H9 (cell line): Measurements from ENCODE around the gene PPARG. TPM values are rescaled to one million over a fixed set of nuclear protein-coding genes. Genes with fewer than 3 reads are reported as not detected.
"Not testable (repeated sequence)": the region's sequence is repeated elsewhere in the genome, so short reads cannot be mapped to it uniquely, and the experiment has no call there.

Source experiments
- DNase-seq: peaks from one replicate; pipeline ENCODE4 v3.0.0-alpha.2; 2017
- H2AFZ ChIP-seq: one replicate; pipeline ENCODE4 v1.6.1; 2013; ENCODE audit warnings: mild to moderate bottlenecking, low read length, control low read depth, moderate library complexity
- H2AK5ac ChIP-seq: 2 replicates; pipeline ENCODE4 v1.6.1; 2013; ENCODE audit warnings: low read length, control low read depth, mixed read lengths; ENCODE audit not compliant: insufficient read length
- H2BK120ac ChIP-seq: one replicate; pipeline ENCODE4 v1.6.1; 2013; ENCODE audit warnings: low read depth, mild to moderate bottlenecking, low read length, control low read depth, inconsistent platforms; ENCODE audit not compliant: poor library complexity, severe bottlenecking
- H2BK12ac ChIP-seq: 2 replicates; pipeline ENCODE4 v1.6.1; 2013; ENCODE audit warnings: low read length, control low read depth, mixed read lengths, low read depth; ENCODE audit not compliant: insufficient read length
- H2BK15ac ChIP-seq: 2 replicates; pipeline ENCODE4 v1.6.1; 2013; ENCODE audit warnings: low read depth, low read length, control low read depth
- H2BK20ac ChIP-seq: one replicate; pipeline ENCODE4 v1.6.1; 2013; ENCODE audit warnings: low read depth, mild to moderate bottlenecking, low read length, control low read depth, inconsistent platforms; ENCODE audit not compliant: poor library complexity, severe bottlenecking
- H2BK5ac ChIP-seq: 2 replicates; pipeline ENCODE4 v1.6.1; 2013; ENCODE audit warnings: low read length, control low read depth, mixed read lengths; ENCODE audit not compliant: insufficient read length
- H3K14ac ChIP-seq: 2 replicates; pipeline ENCODE4 v1.6.1; 2013; ENCODE audit warnings: low read length, control low read depth; ENCODE audit not compliant: insufficient read depth
- H3K18ac ChIP-seq: 2 replicates; pipeline ENCODE4 v1.6.1; 2013; ENCODE audit warnings: low read depth, mild to moderate bottlenecking, mixed read lengths, low read length, control low read depth; ENCODE audit not compliant: insufficient read length
- H3K23ac ChIP-seq: 2 replicates; pipeline ENCODE4 v1.6.1; 2013; ENCODE audit warnings: low read length, control low read depth, mixed read lengths, low read depth; ENCODE audit not compliant: insufficient read length
- H3K23me2 ChIP-seq: 2 replicates; pipeline ENCODE4 v1.6.1; 2013; ENCODE audit warnings: low read depth, mild to moderate bottlenecking, mixed read lengths, low read length, control low read depth; ENCODE audit not compliant: insufficient read length, poor library complexity, severe bottlenecking
- H3K27ac ChIP-seq: 2 replicates; pipeline ENCODE4 v1.5.1; 2013; ENCODE audit warnings: low read length, control low read depth, mixed read lengths, low read depth; ENCODE audit not compliant: insufficient read length
- H3K27me3 ChIP-seq: 2 replicates; pipeline ENCODE4 v1.6.1; 2013; ENCODE audit warnings: low read length, control low read depth, inconsistent platforms; ENCODE audit not compliant: insufficient read depth
- H3K4ac ChIP-seq: 2 replicates; pipeline ENCODE4 v1.6.1; 2013; ENCODE audit warnings: low read depth, mild to moderate bottlenecking, control low read depth, inconsistent platforms, low read length, moderate library complexity
- H3K4me1 ChIP-seq: 2 replicates; pipeline ENCODE4 v1.6.1; 2013; ENCODE audit warnings: low read length, control low read depth, inconsistent platforms; ENCODE audit not compliant: insufficient read depth
- H3K4me2 ChIP-seq: 2 replicates; pipeline ENCODE4 v1.6.1; 2013; ENCODE audit warnings: low read length, control low read depth, mixed read lengths; ENCODE audit not compliant: insufficient read length, insufficient read depth
- H3K56ac ChIP-seq: 2 replicates; pipeline ENCODE4 v1.6.1; 2013; ENCODE audit warnings: low read depth, mild to moderate bottlenecking, mixed read lengths, low read length, control low read depth; ENCODE audit not compliant: insufficient read length
- H3K79me1 ChIP-seq: 2 replicates; pipeline ENCODE4 v1.6.1; 2013; ENCODE audit warnings: low read depth, mild to moderate bottlenecking, moderate library complexity, low read length, control low read depth, inconsistent platforms; ENCODE audit not compliant: insufficient read depth, poor library complexity, severe bottlenecking
- H3K79me2 ChIP-seq: 2 replicates; pipeline ENCODE4 v1.6.1; 2013; ENCODE audit warnings: low read length, control low read depth, inconsistent platforms; ENCODE audit not compliant: insufficient read depth
- H3K9ac ChIP-seq: 2 replicates; pipeline ENCODE4 v1.6.1; 2013; ENCODE audit warnings: low read length, control low read depth, mixed read lengths; ENCODE audit not compliant: insufficient read length; ENCODE audit errors: extremely low read depth
- H3K9me3 ChIP-seq: one replicate; pipeline ENCODE4 v1.6.1; 2013; ENCODE audit warnings: low read depth, low read length, inconsistent platforms; ENCODE audit not compliant: control insufficient read depth
- H3T11ph ChIP-seq: one replicate; pipeline ENCODE4 v1.6.1; 2013; ENCODE audit warnings: mild to moderate bottlenecking, low read length, control low read depth, inconsistent platforms
- H4K20me1 ChIP-seq: one replicate; pipeline ENCODE4 v1.6.1; 2013; ENCODE audit not compliant: control insufficient read depth, insufficient read length, insufficient read depth
- H4K5ac ChIP-seq: 2 replicates; pipeline ENCODE4 v1.6.1; 2013; ENCODE audit warnings: low read depth, mild to moderate bottlenecking, mixed read lengths, low read length, control low read depth; ENCODE audit not compliant: insufficient read length
- H4K8ac ChIP-seq: replicated peaks from 2 replicates; pipeline ENCODE4 v1.6.1; 2013; ENCODE audit warnings: low read length, control low read depth, mixed read lengths, low read depth; ENCODE audit not compliant: insufficient read length
- H4K91ac ChIP-seq: 2 replicates; pipeline ENCODE4 v1.6.1; 2013; ENCODE audit warnings: low read depth, mild to moderate bottlenecking, moderate library complexity, mixed read lengths, low read length, control low read depth; ENCODE audit not compliant: insufficient read length
- H3K27ac Mint-ChIP-seq, 3 experiments: 2 replicates in 2 of 3; 3 replicates in 1 of 3; pipeline ENCODE4 v1.8.0; 2020 to 2021; ENCODE audit warnings: mixed read lengths in 3 of 3, mild to moderate bottlenecking in 1 of 3, moderate library complexity in 1 of 3
- H3K27me3 Mint-ChIP-seq: 2 replicates; pipeline ENCODE4 v1.8.0; 2021; ENCODE audit warnings: low read depth, mild to moderate bottlenecking, moderate library complexity, mixed read lengths
- H3K36me3 Mint-ChIP-seq, 3 experiments: 2 replicates in 2 of 3; 3 replicates in 1 of 3; pipeline ENCODE4 v1.8.0; 2020 to 2021; ENCODE audit warnings: low read depth in 3 of 3, mixed read lengths in 3 of 3; ENCODE audit not compliant: insufficient read depth in 1 of 3
- H3K4me1 Mint-ChIP-seq, 2 experiments: 2 replicates each; pipeline ENCODE4 v1.8.0; 2020; ENCODE audit warnings: mixed read lengths in 2 of 2
- H3K4me3 Mint-ChIP-seq, 2 experiments: 2 replicates in 1 of 2; 3 replicates in 1 of 2; pipeline ENCODE4 v1.8.0; 2020 to 2021; ENCODE audit warnings: mild to moderate bottlenecking in 2 of 2, mixed read lengths in 2 of 2, moderate library complexity in 1 of 2
- H3K9me3 Mint-ChIP-seq, 2 experiments: 2 replicates in 1 of 2; 3 replicates in 1 of 2; pipeline ENCODE4 v1.8.0; 2020; ENCODE audit warnings: mild to moderate bottlenecking in 2 of 2, mixed read lengths in 2 of 2, moderate library complexity in 1 of 2
- WGBS: extraction: QIAGEN DNeasy Blood & Tissue Kit; methylation state at CpG from one replicate; pipeline ENCODE4 v1.1.7; 2013; ENCODE audit warnings: missing lambda C conversion rate, low lambda C conversion rate, mixed read lengths; ENCODE audit not compliant: insufficient read length; ENCODE audit errors: extremely low coverage; 5-methylcytosine and 5-hydroxymethylcytosine counted together
- total RNA-seq: library from RNA; stranded (reverse); gene quantifications from 2 replicates; pipeline ENCODE4 v1.2.1, GENCODE V29; 2021
- TF ChIP-seq, protein P1 (sequence below): fragments of 200-600 bp; sonication (generic); conservative IDR thresholded peaks from 3 replicates; pipeline ENCODE4 v1.8.0; 2021; ENCODE audit warnings: antibody characterized with exemption, mild to moderate bottlenecking

PPARG gene
- total RNA-seq, 1 experiment from 2014 or later: 0.42 TPM

DNA sequence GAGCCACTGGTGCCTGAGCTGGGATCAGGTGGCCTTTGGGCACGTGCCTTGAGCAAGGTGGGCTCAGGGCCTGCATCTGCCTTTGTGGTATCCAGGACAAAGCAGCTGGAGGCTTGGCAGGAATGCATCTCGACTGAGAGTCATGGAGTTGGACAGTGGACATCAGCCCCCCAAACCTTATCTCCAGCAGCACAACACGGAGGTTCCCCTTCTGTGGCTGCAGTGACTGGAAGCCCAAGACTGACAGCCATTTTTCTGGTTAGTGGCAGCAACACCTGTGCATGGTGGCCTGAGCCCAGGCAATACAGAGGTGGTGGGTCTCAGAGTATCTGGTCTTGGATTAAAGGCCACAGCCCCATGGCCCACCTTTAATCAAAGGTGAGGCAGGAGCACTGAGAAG, 167.6 kb downstream of the PPARG start:
- Histone ChIP-seq H2BK15ac (no peak overlapping the region), H3K23me2 (no peaks in the 10 kb centered on the region), H4K8ac (no peak overlapping the region), H3K27ac (no peak overlapping the region), H2AK5ac (no peak overlapping the region), H2BK12ac (no peak overlapping the region), H3K4me2 (no peak overlapping the region), H4K5ac (no peak overlapping the region), H2BK5ac (no peak overlapping the region), H3K79me2 (no peaks in the 10 kb centered on the region), H3K79me1 (no peaks in the 10 kb centered on the region), H3K18ac (no peak overlapping the region), H2AFZ (no peak overlapping the region), H3K9ac (no peak overlapping the region), H3K23ac (no peak overlapping the region), H4K20me1 (no peaks in the 10 kb centered on the region), H2BK120ac (no peak overlapping the region), H2BK20ac (no peak overlapping the region), H3T11ph (no peak overlapping the region), H3K56ac (no peak overlapping the region), H3K4ac (no peak overlapping the region), H3K9me3 (no peaks in the 10 kb centered on the region), H3K27me3 (no peaks in the 10 kb centered on the region), H3K14ac (no peak overlapping the region), H4K91ac (no peak overlapping the region), H3K4me1 (no peaks in the 10 kb centered on the region)
- H3K27me3 Mint-ChIP-seq: no peaks in the 10 kb centered on the region
- no peak for DNase-seq
- TF ChIP-seq, protein P1, sequence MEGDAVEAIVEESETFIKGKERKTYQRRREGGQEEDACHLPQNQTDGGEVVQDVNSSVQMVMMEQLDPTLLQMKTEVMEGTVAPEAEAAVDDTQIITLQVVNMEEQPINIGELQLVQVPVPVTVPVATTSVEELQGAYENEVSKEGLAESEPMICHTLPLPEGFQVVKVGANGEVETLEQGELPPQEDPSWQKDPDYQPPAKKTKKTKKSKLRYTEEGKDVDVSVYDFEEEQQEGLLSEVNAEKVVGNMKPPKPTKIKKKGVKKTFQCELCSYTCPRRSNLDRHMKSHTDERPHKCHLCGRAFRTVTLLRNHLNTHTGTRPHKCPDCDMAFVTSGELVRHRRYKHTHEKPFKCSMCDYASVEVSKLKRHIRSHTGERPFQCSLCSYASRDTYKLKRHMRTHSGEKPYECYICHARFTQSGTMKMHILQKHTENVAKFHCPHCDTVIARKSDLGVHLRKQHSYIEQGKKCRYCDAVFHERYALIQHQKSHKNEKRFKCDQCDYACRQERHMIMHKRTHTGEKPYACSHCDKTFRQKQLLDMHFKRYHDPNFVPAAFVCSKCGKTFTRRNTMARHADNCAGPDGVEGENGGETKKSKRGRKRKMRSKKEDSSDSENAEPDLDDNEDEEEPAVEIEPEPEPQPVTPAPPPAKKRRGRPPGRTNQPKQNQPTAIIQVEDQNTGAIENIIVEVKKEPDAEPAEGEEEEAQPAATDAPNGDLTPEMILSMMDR: no peak
- H3K36me3 Mint-ChIP-seq: no peaks in the 10 kb centered on the region
- no CpG with 5 or more reads among the region's 3 CpGs for WGBS
- peaks cover 5 to 9% of the 10 kb centered on the region in 2 experiments for H3K4me1 Mint-ChIP-seq
- no peak overlapping the region; a peak in 1 of 7 replicates for H3K27ac Mint-ChIP-seq
- no peak overlapping the region for H3K4me3 Mint-ChIP-seq
- H3K9me3 Mint-ChIP-seq: no peaks in the 10 kb centered on the region; a peak in 1 of 5 replicates

DNA sequence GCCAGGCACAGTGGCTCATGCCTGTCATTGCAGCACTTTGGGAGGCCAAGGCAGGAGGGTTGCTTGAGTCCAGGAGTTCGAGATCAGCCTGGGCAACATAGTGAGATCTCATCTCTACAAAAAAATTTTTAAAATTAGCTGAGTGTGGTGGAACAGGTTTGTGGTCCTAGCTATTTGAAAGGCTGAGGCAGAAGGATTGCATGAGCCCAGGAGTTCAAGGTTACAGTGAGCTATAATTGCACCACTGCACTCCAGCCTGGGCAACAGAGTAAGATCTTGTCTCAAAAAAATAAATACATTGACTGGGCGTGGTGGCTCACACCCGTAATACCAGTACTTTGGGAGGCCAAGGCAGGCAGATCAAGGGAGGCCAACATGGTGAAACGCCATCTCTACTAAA, 168.5 kb downstream of the PPARG start:
- no CpG with 5 or more reads among the region's 4 CpGs for WGBS
- H3K9ac ChIP-seq, H3K27me3 Mint-ChIP-seq, H3K23ac ChIP-seq, H3K4me3 Mint-ChIP-seq, H3K9me3 Mint-ChIP-seq, H3T11ph ChIP-seq, H3K27ac ChIP-seq, H3K36me3 Mint-ChIP-seq, H2BK15ac ChIP-seq, H4K5ac ChIP-seq, H3K14ac ChIP-seq, H3K4me1 ChIP-seq, H3K79me1 ChIP-seq, H3K27ac Mint-ChIP-seq, H3K27me3 ChIP-seq, H3K23me2 ChIP-seq, H3K4me1 Mint-ChIP-seq, H2BK120ac ChIP-seq, H4K20me1 ChIP-seq, H3K56ac ChIP-seq, H3K4me2 ChIP-seq, H3K9me3 ChIP-seq, H4K91ac ChIP-seq, H3K79me2 ChIP-seq, H3K18ac ChIP-seq, H4K8ac ChIP-seq, DNase-seq, H3K4ac ChIP-seq, H2BK5ac ChIP-seq, H2BK12ac ChIP-seq, H2AK5ac ChIP-seq, H2BK20ac ChIP-seq, H2AFZ ChIP-seq: not testable (repeated sequence)
